GM18526 (cell line): ENCODE data around the gene CDHR1.

Experiments used
- POLR2A ChIP-seq: IDR thresholded peaks from 3 replicates; pipeline ENCODE4 v1.6.1; 2011; ENCODE audit not compliant: insufficient read length; ENCODE audit errors: extremely low read depth

CDHR1 gene

DNA sequence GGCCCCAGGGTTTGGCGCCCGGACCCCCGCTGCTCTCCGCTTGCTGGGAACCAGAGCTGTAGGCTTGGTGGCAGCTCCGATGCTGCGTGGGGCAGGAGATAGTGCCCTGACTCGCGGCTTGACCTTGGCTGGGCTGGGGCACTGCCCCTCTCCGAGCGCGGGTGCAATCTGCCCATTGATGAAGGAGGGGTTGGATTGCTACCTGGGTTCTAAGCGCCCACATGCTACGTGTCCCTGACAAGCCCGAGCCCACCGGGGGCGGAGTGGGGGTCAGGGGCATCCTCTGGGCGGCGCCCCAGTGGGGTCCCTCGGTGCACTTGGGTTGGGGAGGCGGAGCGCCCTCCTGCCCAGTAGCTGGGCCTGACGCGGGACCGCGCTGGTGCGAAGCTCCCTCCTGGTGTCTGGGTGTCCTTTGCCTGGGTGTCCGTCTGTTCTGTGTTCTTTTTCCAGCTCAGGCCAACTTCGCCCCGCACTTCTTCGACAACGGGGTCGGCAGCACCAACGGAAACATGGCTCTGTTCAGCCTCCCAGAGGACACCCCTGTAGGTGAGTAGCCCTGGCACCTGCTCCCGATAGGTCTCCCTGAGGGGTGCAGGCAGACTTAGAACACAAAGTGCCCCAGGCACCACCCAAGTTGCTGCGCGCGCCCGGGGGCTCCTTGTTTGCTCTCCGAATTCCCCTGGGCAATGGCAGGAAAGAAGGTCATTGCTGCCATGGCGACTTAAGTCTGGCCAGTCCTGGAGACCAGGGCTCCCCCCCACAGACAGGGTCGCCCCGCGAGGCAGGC lies 900 bp downstream of the CDHR1 start:
- TF ChIP-seq POLR2A, result no peak

DNA sequence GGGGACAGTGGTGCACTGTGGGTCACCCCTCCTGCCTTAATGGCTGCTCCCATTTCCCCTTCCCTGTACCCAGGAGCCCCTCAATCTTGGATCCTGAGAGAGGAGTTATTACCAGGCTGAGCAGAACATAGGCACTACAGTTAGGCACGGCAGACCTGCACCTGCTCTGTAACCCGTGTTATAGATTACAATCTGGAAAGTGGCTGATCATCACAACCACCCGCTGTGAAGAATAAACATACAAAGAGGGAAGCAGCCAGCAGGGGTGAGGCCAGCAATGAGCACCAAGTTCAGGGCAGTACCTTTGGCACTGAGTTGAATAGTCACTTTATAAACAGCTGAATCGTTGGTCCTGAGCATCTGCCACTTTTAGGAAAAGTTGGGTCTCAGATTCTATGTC lies 1.7 kb downstream of the CDHR1 start:
- TF ChIP-seq POLR2A, result no peak

DNA sequence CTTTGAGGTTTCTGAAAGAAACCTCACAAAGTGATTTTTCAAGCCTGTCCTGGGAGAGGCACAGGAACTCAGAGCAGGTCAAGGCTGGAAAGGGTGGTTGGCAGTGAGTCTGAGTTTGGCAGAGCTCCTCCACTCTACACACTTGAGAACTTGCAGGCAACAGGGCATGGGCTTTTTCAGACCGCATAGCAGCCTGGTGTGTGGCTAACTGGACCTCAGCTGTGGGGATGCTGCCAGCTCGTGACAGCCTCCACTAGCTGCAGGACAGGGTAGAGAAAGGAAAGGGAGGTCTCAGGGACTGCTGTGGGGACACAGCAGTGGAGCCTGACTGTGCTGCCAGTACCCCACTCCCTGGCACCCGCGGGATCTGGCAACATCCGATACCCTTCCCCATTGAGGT lies 2.6 kb downstream of the CDHR1 start:
- TF ChIP-seq POLR2A, result no peak

DNA sequence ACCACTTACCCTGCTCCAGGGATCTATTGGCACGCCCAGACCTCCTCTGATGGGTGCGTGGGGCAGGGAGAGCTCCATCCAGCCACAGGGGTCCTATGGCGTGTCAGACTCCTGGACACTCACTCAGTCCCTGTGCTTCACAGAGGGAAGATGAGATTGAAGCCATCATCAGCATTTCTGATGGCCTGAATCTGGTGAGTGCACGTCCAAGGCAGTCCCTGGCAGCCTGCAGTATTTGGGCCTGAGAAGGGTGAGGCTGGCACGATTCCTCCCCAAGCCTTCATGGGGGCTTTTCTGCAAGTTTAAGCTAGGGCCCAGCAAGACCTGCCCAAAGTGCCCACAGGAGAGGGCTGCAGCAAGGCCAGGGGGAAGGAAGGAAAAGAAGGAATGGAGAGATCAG lies 3.3 kb downstream of the CDHR1 start:
- TF ChIP-seq POLR2A, result no peak

DNA sequence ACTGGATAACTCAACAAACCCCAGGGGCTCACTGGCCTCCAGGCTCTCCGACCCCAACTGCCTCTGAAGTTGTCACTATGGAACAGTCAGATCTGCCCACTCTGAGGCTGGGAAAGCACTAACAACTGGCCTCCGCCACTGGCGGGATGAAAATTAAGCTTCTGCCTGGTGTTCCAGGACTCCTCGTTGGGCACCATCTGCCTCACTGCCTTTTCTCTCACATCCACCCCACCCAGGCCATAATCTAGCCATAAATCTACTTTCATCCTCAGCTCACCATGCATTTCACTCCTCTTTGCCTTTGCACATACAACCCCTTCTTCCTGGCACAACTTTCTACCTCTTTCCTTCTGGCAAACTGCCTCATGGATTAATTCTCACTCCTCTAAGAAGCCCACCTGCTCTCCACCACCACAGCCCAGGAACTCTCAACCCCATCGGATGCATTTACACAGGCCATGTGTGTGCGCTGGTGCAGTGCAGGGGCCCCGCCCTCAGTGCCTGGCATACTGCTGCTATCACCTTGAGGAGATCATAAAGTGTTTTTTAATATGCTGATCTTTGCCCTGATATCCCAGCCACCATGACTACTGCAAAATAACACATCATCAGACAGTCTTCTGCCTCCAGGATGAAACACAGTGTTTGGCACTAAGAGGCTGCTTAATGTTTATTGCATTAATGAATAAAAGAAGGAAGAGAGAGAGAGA lies 4.0 kb downstream of the CDHR1 start:
- TF ChIP-seq POLR2A, result no peak

DNA sequence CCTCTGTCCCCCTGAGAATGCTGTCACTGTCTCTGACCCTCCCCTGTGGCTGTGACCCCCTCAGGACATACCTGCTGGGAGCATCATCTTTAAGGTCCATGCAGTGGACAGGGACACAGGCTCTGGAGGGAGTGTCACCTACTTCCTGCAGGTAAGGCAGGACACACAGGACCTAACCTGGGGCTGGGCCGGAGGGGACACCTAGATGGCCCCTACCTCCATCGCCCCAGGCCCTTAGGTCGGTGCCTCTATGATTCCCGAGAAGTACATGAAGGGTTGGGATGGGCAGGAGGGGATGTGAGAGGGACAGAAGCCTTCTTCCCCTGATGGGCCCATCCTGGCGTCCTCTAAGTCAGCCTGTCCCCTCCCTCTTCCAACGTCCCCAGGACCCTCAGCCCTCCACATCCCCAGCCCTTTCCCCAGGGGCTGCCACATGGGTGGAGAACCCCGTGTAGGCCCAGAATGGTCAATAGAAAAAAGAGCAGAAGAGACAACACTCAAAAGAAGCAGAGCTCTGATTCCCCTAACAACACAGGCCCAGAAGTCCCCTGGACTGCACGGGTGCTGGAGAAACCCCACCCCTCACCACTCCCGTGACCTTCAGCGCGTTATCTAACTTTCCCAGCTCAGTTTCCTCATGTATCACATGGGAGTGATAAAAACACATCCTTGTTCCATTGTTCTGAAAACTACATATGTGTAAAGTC lies 6.4 kb downstream of the CDHR1 start:
- no peak for TF ChIP-seq POLR2A

DNA sequence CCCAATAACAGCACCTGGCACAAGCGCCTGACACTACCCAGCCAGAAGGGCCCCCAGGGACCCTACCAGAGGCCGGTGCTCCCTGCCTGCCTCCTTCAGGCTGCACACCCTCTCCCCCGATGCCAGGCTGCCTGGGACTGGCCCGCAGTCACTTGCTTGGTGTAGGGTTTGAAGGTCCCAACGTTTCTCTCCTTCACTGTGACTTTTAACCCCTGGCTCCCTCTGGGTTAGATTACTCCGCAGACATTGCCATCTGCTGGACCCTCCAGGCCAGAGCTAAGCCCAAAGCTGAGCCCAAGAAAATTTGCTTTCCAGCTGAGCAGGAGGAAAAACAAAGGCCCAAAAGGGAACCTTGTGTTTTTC lies 6.9 kb downstream of the CDHR1 start:
- TF ChIP-seq POLR2A, result no peak

DNA sequence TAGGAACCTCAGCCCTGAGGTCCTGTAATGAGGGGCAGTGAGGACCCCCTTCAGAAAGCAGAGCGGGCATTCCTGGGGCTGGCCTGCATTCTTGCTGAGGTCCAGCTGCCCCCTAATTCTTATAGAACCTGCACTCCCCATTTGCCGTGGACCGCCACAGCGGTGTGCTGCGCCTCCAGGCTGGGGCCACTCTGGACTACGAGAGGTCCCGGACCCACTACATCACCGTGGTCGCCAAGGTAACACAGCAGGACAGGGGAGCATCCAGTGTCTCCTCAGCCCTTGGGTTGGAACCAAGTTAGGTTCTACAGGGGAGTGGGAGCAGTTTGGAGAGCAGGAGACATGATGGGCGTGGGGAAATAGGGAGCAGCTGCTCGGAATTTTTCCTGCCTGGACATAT lies 7.3 kb downstream of the CDHR1 start:
- no peak for TF ChIP-seq POLR2A

DNA sequence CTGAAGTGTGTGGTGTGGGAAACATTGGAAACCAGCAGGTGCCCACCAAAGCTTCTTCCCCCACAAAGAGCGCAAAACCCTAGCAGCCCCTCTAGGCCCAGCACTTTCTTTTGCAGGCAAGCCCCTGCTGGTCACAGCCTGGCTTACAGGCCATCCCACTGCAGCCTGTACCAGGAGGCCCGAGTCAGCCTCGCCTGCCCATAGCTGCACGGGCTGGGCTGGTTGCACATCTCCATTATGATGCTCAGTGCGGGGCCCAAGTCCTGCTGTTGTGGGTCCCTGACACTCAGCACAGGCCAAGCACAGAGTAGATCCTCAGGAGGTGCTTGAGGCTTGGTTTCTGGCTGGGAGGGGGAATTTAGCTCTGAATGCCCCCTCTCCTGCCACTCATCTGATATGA lies 8.0 kb downstream of the CDHR1 start:
- TF ChIP-seq POLR2A, result no peak

DNA sequence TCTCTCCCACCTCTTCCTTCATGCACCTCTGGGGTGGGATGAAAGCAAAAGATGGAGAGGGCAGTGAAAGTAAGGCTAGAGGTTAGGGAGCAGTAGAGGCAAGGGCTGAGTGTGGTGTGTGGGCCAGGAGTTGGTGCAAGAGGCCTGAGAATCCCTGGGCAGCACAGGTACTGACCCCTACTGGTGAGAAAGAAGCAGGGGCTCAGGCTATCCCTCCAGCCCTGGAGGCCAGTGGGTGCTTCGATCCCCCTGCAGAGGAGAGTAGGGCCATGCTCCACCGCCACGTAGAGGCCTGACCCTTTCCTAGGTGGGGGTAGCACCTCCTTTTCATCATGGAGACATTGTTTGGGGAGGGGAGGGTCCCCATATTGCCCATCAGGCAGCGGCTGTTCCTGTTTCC lies 9.8 kb downstream of the CDHR1 start:
- no peak for TF ChIP-seq POLR2A

DNA sequence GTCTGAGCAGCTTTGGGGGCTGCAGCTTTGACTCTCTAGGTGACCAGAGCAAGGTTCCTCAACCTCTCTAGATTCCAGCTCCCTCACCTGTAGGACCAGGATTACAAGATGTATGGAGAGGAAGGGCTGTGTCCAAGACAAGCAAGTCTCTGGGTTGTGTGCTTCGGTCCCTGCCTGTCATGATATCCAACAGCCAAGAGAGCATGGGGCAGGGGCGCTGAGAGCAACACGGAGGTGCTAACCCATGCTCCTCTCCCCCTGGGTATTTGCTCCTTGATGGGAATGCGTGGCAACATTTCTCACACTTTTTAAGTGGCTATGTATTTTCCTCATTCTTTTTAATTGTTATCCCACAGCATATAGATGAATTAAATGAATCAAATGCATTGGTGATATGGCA lies 10.3 kb downstream of the CDHR1 start:
- TF ChIP-seq POLR2A, result no peak

DNA sequence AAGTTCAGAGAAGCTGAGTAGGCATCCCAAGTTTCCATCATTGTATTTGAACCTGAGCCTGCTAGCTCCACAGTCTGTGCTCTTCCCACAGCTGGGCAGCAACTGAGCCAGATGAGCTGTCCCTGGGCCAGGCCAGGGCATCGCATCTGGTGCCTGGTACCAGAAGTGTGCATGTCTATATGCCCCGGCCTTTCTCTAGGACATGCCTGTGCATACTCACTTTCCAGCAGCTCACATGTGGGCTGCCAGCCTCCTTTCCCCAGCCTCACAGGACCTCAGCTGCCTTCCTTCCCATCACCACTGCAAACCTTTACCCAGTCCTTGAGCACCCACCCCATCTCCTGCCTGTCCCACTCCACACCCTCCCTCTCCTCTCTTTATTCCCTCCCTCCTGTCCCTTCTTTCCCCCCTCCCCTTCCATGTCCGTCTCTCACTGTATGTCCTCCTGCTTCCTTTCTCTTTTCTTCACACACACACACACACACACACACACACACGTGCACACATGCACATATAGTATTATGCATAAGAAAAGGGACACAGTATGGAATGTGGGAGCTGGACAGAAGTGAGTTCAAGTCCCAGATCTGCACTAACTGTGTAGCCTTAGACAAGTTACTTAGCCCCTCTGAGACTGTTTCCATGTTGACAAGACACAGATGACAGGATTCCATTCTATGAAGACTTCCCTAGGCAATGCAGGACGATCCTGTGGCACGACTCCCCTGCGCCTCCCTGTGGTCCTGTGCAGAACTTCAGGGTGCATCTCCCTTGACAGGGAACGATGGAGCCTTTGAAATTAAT lies 10.9 kb downstream of the CDHR1 start:
- no peak for TF ChIP-seq POLR2A

DNA sequence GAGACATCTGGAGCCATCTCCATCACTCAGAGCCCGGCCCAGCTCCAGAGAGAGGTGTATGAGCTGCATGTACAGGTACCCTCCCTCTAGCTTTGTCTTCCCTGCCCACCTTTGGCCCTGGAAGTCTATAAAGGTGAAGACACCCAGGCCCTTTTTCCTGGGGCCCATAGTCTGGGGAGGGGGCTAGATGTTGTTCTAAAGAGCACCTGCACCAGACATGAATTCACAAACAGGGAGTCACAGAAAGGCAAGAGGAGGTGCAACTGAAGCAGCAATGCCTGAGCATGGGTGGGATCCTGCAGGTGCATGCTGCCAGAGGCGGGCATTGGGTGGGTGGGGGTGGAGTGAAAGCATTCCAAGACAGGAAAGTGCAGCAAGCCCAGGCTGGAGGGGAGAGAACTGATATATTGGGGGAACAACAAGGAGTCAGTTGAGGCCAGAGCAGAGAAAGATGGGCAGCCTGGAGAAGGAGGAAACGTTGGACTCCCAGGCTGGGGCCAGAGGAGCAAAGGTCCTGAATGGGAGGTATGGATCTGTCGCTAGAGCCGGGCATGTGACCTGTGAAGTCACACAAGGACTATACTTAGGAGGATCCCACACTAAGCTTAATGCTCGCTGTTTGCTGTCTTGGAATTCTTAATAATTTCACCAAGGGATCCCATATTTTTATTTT lies 11.7 kb downstream of the CDHR1 start:
- TF ChIP-seq POLR2A, result no peak

DNA sequence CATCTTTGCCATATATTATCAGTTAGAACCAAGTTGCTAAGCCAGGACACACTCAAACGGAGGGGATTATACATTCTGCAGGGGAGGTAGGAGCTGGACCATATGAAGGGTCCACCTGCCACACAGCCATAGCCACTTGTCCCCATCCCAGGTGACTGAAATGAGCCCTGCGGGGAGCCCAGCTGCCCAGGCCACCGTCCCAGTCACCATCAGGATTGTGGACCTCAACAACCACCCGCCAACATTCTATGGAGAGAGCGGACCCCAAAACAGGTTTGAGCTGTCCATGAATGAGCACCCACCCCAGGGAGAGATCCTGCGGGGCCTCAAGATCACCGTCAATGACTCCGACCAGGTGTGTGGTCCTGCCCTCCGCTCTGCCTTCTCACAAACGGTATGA lies 13.7 kb downstream of the CDHR1 start:
- TF ChIP-seq POLR2A, result no peak

DNA sequence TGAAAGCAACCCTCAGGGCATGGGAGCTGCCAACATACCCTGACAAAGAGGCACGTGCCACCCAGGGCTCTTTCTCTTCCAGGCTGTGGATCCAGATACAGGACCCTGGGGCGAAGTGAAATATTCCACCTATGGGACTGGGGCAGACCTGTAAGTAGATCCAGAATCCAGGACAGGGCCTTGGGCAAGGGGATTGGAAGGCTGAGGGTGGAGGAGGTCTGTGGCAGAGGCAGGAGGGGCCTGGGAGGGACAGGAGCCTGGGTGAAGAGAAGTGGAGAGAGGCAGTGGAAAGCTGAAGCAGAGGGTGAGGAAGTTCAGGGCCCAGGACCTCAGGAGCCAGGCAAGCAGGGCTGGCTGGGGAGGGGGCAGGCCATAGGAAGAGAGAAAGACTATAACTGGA lies 17.2 kb downstream of the CDHR1 start:
- no peak for TF ChIP-seq POLR2A

DNA sequence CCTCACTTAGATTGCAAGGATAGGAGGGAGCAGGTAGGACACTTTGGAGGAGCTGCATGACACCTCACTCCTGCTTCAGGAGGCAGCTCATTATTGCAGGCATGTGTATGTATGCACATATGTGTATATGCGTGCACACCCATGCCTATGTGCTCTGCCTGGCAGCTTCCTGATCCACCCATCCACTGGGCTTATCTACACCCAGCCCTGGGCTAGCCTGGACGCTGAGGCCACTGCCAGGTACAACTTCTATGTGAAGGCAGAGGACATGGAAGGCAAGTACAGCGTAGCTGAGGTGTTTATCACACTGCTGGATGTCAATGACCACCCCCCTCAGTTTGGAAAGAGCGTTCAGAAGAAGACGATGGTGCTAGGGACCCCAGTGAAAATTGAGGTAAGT lies 17.7 kb downstream of the CDHR1 start:
- TF ChIP-seq POLR2A, result no peak

DNA sequence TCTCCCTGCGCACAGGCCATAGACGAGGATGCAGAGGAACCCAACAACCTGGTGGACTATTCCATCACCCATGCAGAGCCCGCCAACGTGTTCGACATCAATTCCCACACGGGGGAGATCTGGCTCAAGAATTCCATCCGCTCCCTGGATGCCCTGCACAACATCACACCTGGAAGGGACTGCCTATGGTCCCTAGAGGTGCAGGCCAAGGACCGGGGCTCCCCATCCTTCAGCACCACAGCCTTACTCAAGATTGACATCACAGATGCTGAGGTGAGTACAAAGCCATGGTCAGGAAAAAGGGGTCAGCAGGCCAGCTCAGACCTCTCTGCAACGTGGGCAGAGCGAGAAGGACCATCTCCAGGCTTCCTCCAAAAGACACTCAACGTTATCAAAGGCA lies 18.7 kb downstream of the CDHR1 start:
- no peak for TF ChIP-seq POLR2A
